CD4-positive, alpha-beta T cell treated with Interleukin-15 for 4 hours (primary cell): ENCODE data around the gene PRKCQ.

Source experiments
- DNase-seq: peaks from one replicate; pipeline ENCODE4 v3.0.0-alpha.2; 2020; ENCODE audit warnings: low spot score

PRKCQ gene

GRCh38 chr10:6567203-6567703, 12.8 kb downstream of the PRKCQ start:
- no peak for DNase-seq

- DNase-seq: no peak
Observed at GRCh38 chr10:6565588-6565987, 14.5 kb downstream of the PRKCQ start.

GRCh38 chr10:6564367-6564766, 15.7 kb downstream of the PRKCQ start:
- DNase-seq: no peak

GRCh38 chr10:6563731-6564130, 16.3 kb downstream of the PRKCQ start:
- DNase-seq: no peak

- DNase-seq: peak; percentile 59
Observed at GRCh38 chr10:6563075-6563474, 17.0 kb downstream of the PRKCQ start.

GRCh38 chr10:6562221-6562620, 17.9 kb downstream of the PRKCQ start:
- no peak for DNase-seq

GRCh38 chr10:6561552-6561951, 18.5 kb downstream of the PRKCQ start:
- DNase-seq: peak; percentile 30

DNA sequence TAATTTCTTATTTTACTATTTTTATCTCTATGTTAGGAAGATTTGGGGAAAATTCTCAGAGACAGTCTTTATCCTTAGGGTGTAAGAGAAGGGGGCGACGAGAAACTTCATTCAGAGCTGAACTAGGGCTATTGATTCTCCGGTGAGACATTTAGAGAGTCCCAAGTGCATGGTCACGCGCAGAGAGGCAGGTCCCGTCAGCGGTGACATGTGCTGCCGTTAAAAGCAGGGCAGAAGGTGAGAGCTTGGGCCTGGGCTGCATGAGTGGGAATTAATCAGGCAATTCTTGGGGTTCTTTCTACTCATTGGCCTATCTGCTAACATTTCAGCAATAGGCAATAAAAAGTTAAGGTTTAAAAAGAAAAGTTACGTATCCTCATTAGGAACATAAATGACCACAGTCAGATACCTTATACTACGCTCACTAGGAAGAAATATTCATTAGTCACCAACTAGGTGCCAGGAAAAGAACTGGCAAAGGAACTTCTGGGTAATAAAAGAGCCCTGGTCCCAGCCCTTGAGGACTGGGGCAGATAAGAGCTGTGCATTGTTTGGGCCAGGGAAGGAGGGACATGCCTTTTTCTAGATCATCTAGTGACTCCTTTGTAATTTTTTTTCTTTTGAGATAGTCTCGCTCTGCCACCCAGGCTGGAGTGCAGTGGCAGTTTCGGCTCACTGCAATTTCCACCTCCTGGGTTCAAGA, 21.2 kb downstream of the PRKCQ start:
- no peak for DNase-seq

GRCh38 chr10:6558272-6558671, 21.8 kb downstream of the PRKCQ start:
- peak; percentile 59 for DNase-seq

DNA sequence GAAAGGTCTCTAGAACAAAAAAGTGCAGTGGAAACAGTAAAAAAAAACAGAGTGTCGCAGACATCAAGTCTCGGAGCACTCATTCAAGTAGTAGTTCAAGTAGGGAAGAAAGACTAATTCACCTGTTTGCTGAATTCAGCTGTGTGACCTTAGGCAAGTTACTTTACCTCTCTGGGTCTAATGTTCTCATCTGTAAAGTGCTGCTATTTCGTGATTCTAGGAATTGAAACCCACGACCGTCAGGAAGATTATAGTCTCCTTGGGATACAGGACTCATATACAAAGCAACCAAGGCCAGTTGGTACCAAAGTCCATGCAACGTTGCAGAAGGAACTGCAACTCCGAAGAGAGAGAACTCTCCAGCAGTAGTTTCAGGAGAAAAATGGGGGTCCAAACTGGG, 26.1 kb downstream of the PRKCQ start:
- DNase-seq: no peak

- peak; percentile 77 for DNase-seq
Observed at GRCh38 chr10:6543431-6544005, 36.6 kb downstream of the PRKCQ start.

- DNase-seq: peak; percentile 67
Observed at GRCh38 chr10:6542999-6543430, 37.1 kb downstream of the PRKCQ start.

GRCh38 chr10:6539833-6540232, 40.2 kb downstream of the PRKCQ start:
- DNase-seq: no peak

- DNase-seq: no peak
Observed at GRCh38 chr10:6537770-6538169, 42.3 kb downstream of the PRKCQ start.

DNA sequence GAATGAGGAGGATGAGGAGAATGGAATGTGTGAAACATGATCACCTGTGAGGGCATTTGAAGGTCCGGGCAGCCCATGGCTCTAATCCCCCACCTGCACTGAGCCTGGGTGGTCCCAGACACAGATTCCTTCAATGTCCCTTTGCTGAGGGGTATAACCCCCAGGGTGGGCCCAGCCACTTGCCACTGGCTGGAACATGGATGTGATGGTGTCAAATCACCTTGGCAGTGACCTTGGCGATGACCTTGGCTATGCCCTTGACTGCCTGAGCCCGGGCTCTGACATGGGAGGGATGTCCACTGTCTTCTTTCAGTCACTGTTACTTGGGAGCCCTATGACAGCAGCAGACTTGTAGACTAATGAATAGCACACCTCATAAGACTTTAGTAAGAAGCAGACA, 44.0 kb downstream of the PRKCQ start:
- DNase-seq: no peak

DNA sequence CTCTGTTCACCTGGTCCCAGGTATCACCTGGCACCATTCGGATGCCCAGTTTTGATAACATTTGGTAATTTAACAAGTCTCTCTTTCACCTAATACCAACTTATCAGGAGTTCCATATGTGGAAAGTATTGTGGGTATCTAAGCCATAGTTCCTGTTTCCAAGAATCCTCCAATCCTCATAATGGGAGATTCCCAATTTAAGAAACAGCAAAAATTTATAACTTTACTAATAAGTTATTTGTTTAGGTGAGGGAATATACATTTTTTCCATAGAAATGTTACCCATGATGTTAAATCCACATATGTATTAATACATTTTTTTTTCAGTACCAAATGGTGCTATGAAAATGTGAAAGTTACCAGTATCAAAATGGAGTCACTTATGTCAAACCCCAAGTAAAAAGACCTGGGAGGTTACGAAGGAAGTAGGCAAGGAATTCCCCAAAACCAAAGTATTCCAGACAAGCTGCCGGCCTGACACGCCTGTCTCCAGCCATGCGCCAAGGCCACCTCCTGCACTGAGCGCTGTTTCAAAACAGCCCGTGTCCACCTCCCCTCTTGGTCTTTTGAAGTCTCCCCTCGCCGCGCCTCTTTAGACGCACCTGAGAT, 44.8 kb downstream of the PRKCQ start:
- no peak for DNase-seq

- no peak for DNase-seq
Observed at GRCh38 chr10:6532321-6532720, 47.8 kb downstream of the PRKCQ start.

- no peak for DNase-seq
Observed at GRCh38 chr10:6530966-6531365, 49.1 kb downstream of the PRKCQ start.

DNA sequence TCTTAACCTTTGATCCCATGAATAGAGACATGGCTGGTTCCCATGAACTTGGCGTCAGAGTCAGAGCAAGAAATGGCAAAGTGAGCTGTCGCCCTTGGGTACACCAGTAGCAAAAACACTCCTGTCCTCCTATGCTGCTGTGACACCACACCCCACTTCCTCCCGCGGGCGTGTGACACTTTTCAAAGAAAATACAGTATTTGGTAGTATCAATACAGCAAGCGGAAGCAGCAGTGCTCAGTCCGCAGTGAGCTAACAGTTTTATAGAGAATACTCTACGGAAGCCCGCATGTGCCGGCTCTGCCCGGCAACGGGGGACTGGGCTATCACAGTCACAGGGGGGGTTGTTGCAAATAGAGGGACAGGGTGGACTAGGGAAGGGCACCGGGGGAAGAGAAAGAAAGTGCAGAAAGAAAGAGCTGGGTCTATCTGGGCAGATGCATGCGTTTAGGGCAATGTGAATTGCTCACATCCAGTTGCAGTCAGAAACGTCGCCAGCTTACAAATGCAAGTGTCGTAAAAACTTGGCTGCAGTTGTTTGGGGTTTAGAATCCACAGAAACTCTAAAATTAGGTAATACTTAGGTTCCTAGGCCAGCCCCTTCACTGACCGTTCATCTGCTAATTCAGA, 49.8 kb downstream of the PRKCQ start:
- peak; percentile 89 for DNase-seq

DNA sequence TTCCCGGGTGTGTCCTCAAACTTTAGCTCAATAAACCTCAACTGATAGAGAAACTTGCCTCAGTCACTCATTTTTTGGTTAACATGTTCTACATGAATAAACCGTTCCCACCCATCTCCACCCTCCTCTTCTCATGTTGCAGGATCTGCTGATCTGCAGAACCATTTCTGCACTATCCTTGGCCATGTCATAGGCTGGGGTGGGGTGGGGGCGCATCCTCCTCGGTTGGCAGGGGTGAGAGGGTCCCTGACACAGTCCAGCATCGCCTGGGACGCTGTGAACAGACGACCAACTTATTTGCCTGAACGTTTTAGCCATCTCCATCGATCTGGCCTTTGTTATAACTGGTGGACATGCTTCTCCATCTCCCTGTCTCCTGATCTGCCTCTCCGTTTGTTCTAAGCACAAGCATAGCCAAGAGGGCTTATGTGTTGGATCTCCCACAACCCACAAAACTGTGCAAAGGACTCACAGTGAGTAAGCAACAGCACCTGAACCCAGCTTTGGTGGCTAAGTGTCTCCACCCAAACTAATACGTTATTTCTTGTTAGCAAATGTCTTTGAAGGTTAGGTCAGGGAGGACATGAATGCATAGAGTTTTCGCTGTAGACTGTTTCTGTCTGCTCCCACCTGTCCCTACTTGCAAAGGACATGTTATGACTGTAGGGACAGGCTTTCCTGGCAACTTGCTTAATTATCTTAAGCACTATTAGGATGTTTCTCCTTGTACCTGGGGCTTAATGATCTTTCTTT, 51.7 kb downstream of the PRKCQ start:
- DNase-seq: peak; percentile 42

- DNase-seq: no peak
Observed at GRCh38 chr10:6525599-6526165, 54.4 kb downstream of the PRKCQ start.

GRCh38 chr10:6522230-6522629, 57.8 kb downstream of the PRKCQ start:
- no peak for DNase-seq
